Measurements from ENCODE around the gene OXT.
"Not testable (repeated sequence)": the region's sequence is repeated elsewhere in the genome, so short reads cannot be mapped to it uniquely, and the experiment has no call there.

Gene OXT

DNA sequence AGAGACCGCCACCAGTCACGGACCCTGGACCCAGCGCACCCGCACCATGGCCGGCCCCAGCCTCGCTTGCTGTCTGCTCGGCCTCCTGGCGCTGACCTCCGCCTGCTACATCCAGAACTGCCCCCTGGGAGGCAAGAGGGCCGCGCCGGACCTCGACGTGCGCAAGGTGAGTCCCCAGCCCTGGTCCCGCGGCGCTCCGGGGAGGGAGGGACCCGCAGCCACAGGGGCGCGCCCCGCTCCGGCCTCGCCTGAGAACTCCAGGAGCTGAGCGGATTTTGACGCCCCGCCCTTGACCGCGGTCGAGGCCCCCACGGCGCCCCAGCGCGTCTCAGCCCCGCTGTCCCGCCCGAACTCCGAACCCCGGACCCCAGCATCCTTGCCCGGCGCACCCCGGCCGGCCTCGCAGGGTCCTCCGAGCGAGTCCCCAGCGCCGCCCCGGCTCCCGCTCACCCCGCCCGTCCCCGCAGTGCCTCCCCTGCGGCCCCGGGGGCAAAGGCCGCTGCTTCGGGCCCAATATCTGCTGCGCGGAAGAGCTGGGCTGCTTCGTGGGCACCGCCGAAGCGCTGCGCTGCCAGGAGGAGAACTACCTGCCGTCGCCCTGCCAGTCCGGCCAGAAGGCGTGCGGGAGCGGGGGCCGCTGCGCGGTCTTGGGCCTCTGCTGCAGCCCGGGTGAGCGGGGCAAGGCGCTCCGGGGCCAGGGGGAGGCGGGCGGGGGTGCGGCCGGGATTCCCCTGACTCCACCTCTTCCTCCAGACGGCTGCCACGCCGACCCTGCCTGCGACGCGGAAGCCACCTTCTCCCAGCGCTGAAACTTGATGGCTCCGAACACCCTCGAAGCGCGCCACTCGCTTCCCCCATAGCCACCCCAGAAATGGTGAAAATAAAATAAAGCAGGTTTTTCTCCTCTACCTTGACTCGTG is at the start of gene OXT:
OXT (plus strand) TSS at position 11 of the 920 bp plus-strand sequence; CDS start at position 47, 36 bp downstream.
- no peak for DNase-seq (ENCODE audit: low read depth in 2 of 2)

- DNase-seq (ENCODE audit: low read depth in 2 of 2), result no peak
These were observed 49.6 kb upstream of the OXT start for GRCh38 chr20:3021777-3022176.

DNA sequence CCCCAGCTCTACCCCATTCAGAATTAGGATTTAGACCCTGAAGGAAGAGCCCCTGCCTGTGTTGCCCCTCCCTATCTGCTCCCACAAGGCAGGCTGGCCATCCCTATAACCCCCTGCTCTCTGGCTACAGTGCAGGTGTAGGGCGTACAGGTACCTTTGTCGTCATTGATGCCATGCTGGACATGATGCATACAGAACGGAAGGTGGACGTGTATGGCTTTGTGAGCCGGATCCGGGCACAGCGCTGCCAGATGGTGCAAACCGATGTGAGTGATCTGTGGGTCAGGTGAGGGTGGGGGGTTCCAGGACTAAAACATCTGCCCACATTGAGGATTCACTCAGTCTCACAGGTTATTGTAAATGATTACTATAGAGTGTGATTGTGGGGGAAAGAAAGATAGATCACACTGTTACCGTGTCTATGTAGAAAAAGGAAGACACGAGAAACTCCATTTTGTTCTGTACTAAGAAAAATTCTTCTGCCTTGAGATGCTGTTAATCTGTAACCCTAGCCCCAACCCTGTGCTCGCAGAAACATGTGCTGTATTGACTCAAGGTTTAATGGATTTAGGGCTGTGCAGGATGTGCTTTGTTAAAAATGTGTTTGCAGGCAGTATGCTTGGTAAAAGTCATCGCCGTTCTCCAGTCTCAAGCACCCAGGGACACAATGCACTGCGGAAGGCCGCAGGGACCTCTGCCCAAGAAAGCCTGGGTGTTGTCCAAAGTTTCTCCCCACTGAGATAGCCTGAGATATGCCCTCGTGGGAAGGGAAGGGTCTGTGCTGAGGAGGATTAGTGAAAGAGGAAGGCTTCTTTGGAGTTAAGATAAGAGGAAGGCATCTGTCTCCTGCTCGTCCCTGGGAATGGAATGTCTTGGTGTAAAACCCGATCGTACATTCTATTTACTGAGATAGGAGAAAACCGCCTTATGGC is 48.6 kb upstream of the OXT start:
- not testable (repeated sequence) for DNase-seq (ENCODE audit: low read depth in 2 of 2)

DNA sequence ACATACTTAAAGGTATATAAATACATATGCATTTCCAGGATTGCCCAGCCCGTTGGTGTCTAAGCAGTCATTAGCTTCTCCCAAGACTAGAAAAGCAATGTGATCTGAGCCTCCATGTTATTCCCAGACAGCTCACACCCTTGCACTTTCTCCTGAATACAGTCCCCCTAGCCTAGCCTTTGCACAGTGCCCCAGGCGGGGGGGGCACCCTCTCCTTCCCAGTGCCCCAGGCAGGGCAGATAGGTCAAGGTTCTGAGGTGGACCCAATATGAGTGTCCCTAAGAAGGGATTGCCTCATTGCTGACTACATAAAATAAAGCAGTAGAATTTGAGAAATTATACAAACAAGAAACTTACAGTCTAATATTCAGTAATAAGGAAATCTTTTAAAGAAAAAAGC is 43.4 kb upstream of the OXT start:
- DNase-seq (ENCODE audit: low read depth in 2 of 2), result no peak

GRCh38 chr20:3031524-3032147 is 39.8 kb upstream of the OXT start:
- no peak for DNase-seq (ENCODE audit: low read depth in 2 of 2)

GRCh38 chr20:3032624-3033023 is 38.8 kb upstream of the OXT start:
- DNase-seq (ENCODE audit: low read depth in 2 of 2), result no peak

- DNase-seq (ENCODE audit: low read depth in 2 of 2), result no peak
These were observed 33.8 kb upstream of the OXT start for GRCh38 chr20:3037654-3038053.

GRCh38 chr20:3038454-3038853 is 33.0 kb upstream of the OXT start:
- no peak for DNase-seq (ENCODE audit: low read depth in 2 of 2)

DNA sequence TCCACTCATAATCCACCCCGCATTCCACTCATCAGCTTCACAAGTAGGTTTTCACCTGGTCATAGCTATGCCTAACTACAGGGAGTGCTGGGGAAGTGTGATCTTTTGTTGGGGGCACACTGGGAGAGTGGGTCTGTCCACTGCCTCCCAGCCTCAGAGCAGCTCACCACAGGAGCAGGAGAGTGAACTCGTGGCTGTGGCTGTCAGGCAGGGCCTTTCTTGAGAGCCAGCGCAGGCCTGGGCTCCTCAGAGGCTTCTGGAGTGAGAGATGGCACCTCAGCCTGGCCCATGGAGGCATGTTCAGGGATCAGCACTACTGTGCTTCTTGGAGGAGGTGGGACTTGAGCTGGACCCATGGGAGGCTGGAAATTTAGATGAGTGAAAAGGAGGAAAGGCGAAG is 32.0 kb upstream of the OXT start:
- no peak for DNase-seq (ENCODE audit: low read depth in 2 of 2)

- DNase-seq (ENCODE audit: low read depth in 2 of 2), result no peak
These were observed 31.3 kb upstream of the OXT start for GRCh38 chr20:3040086-3040485.

- DNase-seq (ENCODE audit: low read depth in 2 of 2), result no peak
These were observed 29.5 kb upstream of the OXT start for GRCh38 chr20:3041854-3042409.

GRCh38 chr20:3042625-3043024 is 28.8 kb upstream of the OXT start:
- DNase-seq (ENCODE audit: low read depth in 2 of 2), result no peak

- no peak for DNase-seq (ENCODE audit: low read depth in 2 of 2)
These were observed 28.1 kb upstream of the OXT start, which contains the start of gene GNRH2 for GRCh38 chr20:3043322-3043721. TSS of gene GNRH2 (plus strand) at chr20:3043622. CDS start at chr20:3044415, 793 bp downstream.

DNA sequence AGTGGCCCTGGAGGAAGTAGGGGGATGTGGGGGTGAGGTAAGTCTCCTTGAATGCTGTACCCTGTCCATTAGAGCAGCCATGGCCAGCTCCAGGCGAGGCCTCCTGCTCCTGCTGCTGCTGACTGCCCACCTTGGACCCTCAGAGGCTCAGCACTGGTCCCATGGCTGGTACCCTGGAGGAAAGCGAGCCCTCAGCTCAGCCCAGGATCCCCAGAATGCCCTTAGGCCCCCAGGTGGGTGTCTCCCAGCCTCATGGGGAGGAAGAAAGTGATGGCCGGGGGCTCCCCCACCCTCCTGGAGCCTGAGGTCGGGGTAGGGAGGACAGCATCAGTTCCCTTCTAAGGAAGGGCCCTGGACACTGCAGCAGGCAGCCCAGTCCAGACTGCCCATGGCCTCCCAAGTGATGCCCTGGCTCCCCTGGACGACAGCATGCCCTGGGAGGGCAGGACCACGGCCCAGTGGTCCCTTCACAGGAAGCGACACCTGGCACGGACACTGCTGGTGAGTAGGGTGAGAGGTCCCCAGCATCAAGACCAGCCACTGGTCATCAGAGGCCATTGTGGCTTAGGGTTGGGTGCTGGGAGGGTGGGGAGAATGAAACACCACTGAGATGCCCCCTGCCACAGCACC is 27.0 kb upstream of the OXT start:
- no peak for DNase-seq (ENCODE audit: low read depth in 2 of 2)

- peak in 1 of 2 experiments; percentile 7 for DNase-seq (ENCODE audit: low read depth in 2 of 2)
These were observed 26.2 kb upstream of the OXT start for GRCh38 chr20:3045042-3045815.

GRCh38 chr20:3045816-3046676 is 25.4 kb upstream of the OXT start, which contains the start of gene MRPS26:
TSS of gene MRPS26 (plus strand) at chr20:3046052. CDS start at chr20:3046069, 17 bp downstream.
- DNase-seq (ENCODE audit: low read depth in 2 of 2), result peak in 1 of 2 experiments; percentile 31

- no peak for DNase-seq (ENCODE audit: low read depth in 2 of 2)
These were observed 24.6 kb upstream of the OXT start for GRCh38 chr20:3046677-3047462.

Measured in fibroblast of skin of left biceps (primary cell).